GM19463 (cell line): Measurements from ENCODE around the gene ANGEL1.

Source experiments
- ATAC-seq: cut with Tn5 transposase; IDR thresholded peaks from one replicate; pipeline ENCODE4 v1.9.1; 2021; ENCODE audit warnings: mild to moderate bottlenecking, moderate library complexity; ENCODE audit not compliant: unreplicated experiment

The ANGEL1 gene

DNA sequence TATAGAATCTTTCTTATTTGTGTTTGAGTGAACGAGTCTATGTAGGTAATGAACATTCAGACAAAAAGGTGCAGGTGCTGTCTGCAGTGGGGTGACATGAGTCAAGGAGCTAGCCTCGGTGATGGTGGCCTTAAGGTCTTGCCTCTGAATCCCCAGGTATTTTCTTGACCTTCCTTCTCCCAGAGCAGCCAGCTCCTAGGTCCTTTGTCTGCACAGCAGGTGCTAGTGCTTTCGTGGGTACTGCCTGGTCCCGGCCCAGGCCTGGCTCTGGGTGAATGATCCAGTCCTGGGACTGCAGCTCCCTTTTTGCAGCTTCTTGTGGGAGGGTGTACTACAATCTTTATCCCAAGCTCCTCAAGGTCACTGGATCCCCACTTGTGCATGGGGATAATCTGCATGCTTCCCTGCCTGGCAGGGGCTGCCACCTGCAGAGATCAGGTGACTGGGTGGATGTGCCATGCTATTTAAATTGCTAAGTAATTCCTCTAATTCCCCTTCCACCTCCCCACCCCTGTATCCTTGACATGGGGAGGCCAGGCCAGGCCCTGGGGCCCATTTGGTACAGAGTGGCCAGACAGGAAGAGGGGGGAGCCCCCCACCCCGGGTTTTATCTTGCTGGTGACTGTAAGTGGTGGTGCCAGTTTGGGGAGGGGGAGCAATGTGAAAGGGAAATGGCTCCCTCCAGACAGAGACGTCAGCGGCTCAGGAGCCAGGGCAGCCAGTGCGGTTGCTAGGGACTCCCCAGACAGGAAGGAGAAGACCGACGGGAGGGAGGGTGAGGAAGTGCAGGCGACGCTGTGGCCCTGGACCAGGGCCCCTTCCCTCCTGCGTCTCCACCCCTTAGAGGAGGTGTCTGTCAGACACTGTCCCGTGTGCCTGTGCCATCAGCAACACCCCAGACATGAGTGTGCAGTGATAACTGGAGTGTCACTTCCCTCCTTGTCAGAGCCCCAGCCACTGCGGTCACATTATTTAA is 44.7 kb downstream of the ANGEL1 start:
- peak; percentile 97 for ATAC-seq

DNA sequence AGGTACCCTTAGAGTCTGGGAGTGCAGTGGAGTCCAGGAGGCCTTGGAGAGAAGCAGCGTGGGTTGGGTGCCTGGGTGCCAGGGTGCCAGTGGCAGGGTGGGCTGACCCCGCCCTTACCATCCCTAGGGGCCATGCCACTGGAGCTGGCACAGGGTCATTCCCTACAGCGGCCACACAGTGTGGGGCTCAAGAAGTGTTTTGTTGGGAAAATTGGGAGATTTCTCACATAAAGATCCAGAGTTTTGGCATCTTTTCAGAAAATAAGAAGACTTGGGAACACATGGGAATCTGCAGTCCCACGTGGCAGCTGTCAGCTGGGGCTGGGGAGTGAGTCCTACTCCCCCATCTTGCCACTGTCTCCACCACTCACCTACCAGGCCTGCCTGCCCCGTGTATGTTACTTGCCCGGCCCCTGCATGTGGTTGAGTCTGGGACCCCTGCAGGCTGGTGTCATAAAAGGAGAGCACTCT is 47.2 kb downstream of the ANGEL1 start:
- no peak for ATAC-seq

DNA sequence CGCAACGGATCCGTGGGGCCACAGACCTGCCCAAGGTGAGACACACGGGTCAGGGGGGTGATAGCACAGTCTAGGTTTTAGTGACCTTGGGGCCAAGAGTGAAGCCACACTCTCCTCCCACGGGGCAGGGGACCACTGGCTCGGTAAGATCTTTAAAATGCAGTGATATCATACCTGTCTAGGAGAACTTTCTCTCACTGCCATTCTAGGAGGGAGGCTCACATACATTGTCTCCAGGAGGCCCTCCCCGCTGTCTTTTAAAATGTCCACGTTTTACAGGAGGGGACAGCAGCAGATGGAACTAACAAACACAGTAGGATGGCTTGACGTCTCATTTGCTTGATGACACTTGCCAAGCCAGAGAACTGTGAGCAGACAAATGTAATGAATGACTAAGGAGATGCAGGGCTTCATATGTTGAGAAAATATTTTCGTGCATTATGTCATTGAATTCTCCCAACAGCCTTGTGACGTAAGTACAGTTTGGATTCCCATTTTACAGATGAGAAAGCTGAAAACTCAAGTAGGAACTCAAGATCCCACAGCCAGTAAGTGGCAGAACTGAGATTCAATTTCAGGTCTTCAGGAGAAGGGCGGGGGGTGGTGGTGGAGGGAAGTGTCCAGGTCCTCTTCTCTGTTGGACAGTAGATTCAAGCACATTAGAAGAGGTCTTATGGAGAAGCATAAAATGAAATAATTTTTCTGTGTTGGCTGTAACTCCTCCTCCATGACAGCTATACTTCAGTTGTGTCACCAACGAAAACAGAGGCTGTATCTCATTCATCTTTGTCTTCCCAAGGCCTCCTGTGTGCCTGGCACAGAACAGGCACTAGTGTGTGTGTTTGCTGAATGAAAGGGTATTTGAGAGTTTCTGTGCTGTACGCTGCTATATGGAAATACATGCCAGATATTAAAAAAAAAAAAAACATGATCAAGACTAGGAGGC is 49.3 kb downstream of the ANGEL1 start:
- ATAC-seq, result no peak

DNA sequence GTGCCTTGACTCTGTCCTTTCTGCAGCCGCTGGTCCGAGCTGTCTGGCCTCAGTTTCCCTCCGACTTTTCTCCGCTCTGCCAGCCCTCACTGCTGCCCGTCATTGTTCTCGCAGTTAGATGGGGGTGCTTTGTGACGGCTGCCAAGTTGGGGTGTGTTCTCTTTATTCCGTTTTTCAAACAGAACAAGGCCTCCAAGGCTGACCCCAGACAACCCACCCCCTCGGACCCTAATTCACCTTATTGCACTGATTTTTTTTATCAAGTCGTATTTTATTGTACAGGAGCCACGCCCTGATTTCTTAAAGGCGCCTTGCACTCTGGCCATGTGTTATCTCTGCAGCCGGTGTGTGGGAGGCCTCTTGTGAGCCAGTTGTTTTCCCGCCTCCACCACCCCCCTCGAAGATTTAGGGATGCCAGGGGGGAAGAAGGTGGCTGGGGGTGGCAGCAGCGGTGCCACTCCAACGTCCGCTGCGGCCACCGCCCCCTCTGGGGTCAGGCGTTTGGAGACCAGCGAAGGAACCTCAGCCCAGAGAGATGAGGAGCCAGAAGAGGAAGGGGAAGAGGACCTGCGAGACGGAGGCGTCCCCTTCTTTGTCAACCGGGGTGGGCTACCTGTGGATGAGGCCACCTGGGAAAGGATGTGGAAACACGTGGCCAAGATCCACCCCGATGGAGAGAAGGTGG is 50.1 kb downstream of the ANGEL1 start:
- ATAC-seq, result no peak

DNA sequence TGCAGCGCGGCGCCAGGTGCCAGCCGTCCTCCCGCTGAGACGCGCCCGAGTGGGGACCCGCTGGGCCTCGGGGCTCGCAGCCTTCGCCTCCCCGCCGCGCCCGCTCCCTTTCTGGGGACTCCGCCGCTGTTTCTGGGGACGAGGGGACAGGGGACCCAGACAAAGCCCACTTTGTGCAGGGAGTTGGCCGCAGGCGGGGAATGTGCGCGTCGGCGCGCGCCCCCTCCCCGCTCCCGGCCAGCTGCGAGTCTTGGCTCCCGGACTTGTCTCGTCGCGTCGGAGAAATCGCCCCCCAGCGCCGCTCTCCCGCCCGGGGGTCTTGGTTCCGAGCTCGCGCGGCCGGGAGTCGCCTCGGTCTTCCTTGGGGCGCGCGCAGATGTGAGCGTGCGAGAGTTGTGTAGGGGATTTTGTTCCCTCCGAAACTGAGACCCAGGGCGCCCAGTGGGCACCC is 50.7 kb downstream of the ANGEL1 start:
- ATAC-seq, result no peak

DNA sequence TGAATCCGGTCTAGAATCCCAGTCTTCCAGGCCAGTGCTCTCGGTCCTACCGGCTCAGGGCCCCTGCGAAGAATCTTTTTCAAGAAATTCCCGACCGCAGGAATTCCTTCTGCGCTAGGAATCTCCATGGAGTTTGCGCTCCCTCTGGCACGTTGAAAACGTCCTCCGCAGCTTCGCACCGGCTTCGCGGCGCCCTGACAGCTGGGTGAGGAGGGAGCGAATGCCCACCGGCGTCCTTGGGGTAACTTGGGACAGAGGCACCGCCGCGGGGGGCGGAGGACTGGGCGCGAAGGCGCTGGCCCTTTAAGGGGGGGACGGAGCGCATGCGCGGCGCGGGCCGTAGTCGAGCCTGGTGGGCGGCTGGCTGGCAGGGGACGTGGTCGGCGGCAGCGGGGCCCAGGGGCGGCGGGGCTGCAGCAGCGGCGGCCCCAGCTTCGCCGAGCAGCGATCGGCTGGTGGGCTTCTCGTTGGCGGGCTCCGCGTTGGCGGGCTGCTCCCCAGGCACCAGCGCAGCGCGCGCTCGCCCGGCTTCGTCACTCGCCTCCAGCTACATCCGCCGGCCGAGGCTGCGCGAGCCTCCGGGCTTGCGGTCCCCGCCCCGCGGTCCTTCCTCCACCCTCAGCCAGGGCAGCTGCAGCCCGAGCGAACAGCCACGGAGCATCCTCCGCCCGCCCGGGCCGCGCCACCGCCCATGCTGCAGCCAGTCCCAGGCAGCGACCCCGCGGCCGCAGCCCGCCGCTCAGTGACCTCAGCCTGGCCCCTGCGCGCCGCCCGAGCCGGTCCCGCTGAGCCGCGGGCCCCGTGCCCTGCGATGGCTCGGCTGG is 51.3 kb downstream of the ANGEL1 start, which contains the start of gene VASH1:
Gene VASH1, plus strand, starts transcription at position 333 of the 824 bp plus-strand sequence. CDS start 1,354 bp downstream, outside the sequence.
- ATAC-seq, result peak; percentile 88

DNA sequence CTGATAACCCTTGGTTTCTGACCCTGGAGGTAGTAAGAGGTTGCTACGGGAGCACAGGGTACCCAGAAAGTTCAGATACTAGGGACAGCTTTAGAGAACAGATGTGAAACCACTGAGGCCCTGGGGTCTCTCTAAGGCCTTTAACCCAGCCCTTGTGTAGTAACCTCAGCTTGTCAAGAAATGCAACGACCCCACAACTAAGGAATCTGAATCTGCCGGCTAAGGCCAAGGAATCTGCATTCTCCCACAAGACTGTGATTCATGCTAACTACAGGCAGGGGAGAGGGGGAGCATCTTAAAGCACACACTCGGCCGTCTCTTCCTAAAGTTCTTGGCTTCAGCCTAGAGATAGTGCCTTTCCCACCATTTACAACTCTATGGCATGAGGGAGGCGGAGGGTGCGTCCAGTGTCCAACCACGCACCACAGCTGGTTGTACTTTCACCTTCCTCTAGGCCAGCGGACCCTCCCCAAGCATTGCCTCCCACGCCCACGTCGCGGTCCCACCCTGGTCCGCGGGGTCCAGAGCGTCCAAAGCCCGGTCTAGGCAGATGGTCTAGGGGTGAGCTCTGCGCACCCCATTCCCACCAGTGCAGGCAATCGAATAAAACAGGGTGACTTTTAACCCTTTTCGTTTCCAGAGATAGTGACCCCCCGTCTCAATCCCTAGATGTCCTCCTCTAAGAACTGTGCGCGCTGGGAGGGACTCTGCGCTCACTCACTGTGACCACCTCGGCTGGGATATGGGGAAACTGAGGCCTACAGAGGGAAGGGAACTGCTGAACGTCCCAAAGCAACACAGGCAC is 52.1 kb downstream of the ANGEL1 start:
- ATAC-seq, result no peak

DNA sequence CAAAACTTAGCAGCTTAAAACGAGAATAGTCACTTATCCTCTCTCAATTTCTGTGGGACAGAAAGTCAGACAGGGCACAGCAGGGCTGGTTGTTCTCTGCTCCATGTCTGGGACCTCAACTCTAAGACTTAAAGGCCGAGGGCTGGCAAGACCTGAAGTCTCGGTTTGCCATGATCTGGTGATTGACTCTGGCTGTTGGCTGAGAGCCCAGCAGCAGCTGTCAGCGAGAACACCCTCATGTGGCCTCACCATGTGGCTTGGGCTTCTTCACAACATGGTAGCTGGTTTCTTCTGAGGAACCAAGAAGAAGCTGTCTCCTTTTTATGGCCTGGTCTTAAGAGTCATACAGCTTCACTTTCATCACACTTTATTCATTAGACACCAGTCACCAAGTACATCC is 53.1 kb downstream of the ANGEL1 start:
- no peak for ATAC-seq

DNA sequence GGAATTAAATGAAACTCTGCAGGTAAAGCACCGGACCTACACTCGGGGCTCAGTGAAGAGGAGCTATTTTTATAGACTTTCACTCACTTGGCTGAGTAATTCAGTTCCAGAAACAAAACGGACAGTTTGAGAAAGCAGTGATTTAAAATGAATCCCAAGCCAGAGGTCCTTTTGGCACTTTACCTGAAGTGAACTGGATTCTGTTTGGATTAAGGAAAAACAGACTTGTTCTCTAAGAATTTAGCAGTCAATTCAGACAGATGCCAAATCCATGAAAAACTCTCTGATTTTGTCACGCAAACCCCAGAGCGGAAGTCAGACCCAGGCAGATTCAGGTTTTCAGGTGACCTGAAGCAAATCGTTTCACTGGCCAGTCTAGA is 56.3 kb downstream of the ANGEL1 start:
- ATAC-seq, result no peak

DNA sequence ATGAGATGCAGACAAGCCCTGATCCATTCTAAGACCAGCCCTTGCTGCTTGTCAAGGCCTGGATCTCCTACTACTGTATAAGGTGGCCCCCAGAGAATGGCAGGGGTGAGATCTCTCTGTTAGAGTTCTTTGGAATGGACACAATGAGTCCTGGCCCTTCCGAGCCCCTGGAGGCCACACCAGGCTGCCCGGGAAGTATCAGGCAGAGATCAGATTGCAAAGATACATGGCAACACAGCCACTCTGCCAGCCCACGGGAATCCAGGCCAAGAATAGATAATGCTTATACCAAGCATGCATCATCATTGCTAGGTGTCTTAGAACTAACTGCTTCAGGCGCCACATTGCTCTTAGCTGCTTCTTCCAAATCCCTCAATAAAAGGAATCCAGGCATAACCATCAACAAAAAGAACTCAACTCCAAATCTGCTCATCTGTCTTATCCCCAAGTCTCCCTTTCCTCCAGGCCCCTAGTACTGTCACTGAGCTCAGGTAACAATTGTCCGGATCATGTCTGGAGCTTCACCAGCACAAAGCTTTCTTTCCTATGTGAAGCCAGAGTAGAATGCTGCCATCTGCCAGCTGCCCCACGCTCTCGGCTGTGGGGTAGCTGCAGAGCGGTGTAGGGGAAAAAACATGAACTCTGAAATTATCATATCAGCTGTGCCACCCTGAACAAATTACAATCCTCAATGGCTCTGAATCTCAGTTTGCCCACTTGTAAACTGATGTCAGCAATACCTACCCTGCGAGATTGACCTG is 56.9 kb downstream of the ANGEL1 start:
- ATAC-seq, result no peak

DNA sequence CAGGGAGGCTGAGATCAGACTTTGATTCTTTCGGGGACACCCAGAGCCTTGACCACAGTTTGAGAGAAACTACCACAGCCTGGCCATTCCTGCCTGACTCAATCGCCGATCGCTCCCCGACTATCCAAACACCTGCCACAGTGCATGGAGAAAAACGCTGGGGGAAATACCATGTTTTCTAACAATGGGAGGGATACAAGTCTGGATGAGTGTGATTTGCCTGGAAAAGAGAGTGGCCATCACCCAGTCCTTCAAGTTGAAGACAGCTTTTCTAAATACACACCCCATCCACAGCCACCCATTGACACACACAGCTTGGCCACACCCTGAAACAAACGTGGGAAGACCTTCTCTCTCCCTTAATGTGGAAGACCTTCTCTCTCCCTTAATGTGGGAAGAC is 58.1 kb downstream of the ANGEL1 start:
- no peak for ATAC-seq

DNA sequence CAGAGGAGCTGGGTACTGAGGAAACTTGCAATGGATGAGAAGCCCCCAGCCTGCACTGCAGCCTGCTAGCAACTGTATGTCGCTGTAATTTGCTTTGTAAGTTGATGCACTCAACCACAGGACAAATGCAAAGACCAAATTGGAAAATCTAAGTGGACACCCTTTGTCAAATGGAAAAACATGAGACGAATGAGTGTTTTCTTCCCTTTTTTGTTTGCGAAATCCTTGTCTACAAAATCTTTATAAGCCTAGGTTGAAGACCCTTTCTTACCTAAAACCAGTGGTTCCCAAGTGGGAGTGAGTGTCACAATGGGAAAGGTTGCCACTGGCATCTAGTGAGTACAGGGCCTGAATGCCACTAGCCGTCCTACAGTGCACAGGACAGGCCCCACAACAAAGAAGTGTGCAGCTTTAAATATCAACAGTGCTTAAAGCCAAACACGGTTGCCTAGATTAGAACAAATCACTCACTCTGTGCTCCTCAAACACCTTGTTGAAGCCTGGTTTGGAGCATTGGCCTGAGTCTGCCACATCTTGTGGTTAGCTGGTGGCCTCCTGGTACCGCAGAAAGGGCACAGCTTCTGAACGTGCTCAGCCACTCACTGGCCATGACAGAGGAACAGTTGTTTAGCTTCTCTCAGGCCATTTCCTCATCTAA is 59.0 kb downstream of the ANGEL1 start:
- no peak for ATAC-seq

DNA sequence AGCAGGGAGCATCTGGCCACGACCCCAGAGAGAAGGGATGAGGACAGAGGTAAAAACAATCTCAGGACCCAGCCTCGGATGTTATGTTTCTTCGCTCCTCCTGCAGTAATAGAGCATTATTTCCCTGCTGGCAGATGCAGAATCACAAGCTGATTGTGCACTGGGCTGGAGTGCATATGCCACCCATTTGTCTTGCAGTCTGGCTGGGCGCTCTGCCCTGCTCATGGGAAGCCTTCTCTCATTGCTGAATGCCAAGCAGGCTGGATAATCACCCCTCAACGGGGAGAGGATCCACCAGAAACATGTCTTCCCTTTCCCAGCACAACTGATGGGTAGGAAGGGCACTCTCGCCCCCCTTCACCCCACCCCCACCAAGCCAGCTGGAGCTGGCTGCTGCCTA is 59.9 kb downstream of the ANGEL1 start:
- no peak for ATAC-seq

DNA sequence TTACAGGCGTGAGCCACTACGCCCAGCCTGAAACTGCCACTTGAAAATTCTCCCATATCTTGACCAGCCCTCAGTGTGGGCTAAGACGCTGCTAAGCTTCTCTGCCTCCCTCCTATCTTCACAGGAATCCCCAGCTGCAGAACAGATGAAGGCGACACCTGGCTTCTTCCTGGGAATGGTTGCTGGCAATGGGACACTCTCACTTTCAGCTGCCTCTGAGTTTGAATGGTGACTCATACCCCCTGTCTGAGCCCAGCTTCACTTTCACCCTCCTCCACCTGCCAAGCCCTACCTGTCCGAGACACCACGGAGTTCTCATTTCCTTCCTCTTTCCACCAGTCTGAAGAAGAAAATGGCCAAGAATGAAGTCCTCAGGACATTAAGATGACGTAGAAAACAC is 69.7 kb downstream of the ANGEL1 start:
- no peak for ATAC-seq

DNA sequence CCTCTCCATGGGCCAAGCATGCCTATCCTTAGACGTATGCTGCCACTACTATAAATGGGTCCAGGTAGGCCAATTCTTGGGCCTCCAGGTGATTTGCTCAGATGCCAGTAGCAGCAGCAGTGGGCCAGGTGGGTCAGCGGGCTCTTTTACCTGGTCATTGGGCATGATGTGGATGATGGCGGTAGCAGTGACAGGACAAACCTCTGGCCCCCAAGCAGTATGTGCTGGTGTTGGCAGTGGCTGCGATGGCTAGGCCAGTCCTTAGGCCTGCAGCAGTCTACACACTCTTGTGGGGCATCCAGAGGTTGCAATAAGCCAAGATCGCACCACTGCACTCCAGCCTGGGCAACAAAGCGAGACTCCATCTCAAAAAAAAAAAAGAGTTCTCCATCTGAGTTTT is 70.5 kb downstream of the ANGEL1 start:
- ATAC-seq, result no peak

DNA sequence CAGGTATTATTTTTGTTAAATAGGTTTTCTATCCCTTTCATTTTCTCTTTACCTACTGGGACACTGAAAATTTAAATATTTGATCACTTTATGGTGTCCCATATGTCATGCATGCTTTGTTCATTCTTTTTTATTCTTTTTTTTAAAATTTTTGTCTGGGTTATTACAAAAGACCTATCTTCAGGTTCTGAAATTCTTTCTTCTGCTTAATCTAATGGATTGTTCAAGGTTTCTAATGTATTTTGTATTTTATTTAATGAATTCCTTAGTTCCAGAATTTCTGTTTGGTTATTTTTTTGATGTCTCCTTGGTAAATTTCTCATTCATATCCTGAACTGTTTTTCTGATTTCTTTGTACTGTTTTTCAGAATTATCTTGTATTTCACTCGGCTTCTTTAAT is 71.6 kb downstream of the ANGEL1 start:
- no peak for ATAC-seq
